Endodermal cell (in vitro differentiated cells): Measurements from ENCODE around the gene ERLIN1. TPM values are rescaled to one million over a fixed set of nuclear protein-coding genes. Genes with fewer than 3 reads are reported as not detected.

ENCODE experiments used
- DNase-seq: peaks from one replicate; pipeline ENCODE4 v3.0.0-alpha.2; 2017
- H3K27ac ChIP-seq: 2 replicates; pipeline ENCODE4 v1.5.1; 2013; ENCODE audit warnings: mild to moderate bottlenecking, low read depth, low read length, moderate library complexity
- H3K27me3 ChIP-seq: 2 replicates; pipeline ENCODE4 v1.6.1; 2013; ENCODE audit warnings: mild to moderate bottlenecking, low read length, moderate library complexity; ENCODE audit not compliant: insufficient read depth, control insufficient read depth, poor library complexity, severe bottlenecking
- H3K36me3 ChIP-seq: 2 replicates; pipeline ENCODE4 v1.7.0; 2013; ENCODE audit warnings: mild to moderate bottlenecking, low read length, moderate library complexity; ENCODE audit not compliant: control insufficient read depth, insufficient read depth
- H3K4me1 ChIP-seq: one replicate; pipeline ENCODE4 v1.7.0; 2013; ENCODE audit warnings: low read length; ENCODE audit not compliant: control insufficient read depth, insufficient read depth
- H3K4me3 ChIP-seq: 2 replicates; pipeline ENCODE4 v1.5.1; 2013; ENCODE audit warnings: mild to moderate bottlenecking, low read length, moderate library complexity
- H3K9ac ChIP-seq: 2 replicates; pipeline ENCODE4 v1.6.1; 2013; ENCODE audit warnings: mild to moderate bottlenecking, low read length, moderate library complexity; ENCODE audit not compliant: poor library complexity, severe bottlenecking; ENCODE audit errors: extremely low read depth
- H3K9me3 ChIP-seq: 2 replicates; pipeline ENCODE4 v1.6.1; 2013; ENCODE audit warnings: mild to moderate bottlenecking, low read length, moderate library complexity; ENCODE audit not compliant: control insufficient read depth
- H3K27ac Mint-ChIP-seq: 2 replicates; pipeline ENCODE4 v1.8.0; 2020; ENCODE audit warnings: mixed read lengths
- H3K27me3 Mint-ChIP-seq: 2 replicates; pipeline ENCODE4 v1.8.0; 2021; ENCODE audit warnings: mild to moderate bottlenecking, mixed read lengths; ENCODE audit not compliant: insufficient read depth
- H3K36me3 Mint-ChIP-seq: 2 replicates; pipeline ENCODE4 v1.8.0; 2020; ENCODE audit warnings: low read depth, mixed read lengths
- H3K4me1 Mint-ChIP-seq: 2 replicates; pipeline ENCODE4 v1.8.0; 2020; ENCODE audit warnings: mixed read lengths
- H3K4me3 Mint-ChIP-seq: 2 replicates; pipeline ENCODE4 v1.8.0; 2020; ENCODE audit warnings: mild to moderate bottlenecking, moderate library complexity, mixed read lengths
- H3K9me3 Mint-ChIP-seq: 2 replicates; pipeline ENCODE4 v1.8.0; 2020; ENCODE audit warnings: mild to moderate bottlenecking, mixed read lengths
- CTCF ChIP-seq: fragments of 200-600 bp; sonication (generic); conservative IDR thresholded peaks from 2 replicates; pipeline ENCODE4 v1.5.0; 2021; ENCODE audit warnings: antibody characterized with exemption, mild to moderate bottlenecking
- WGBS, 2 experiments: methylation state at CpG; one replicate each; pipeline versions ENCODE4 v1.1.5 to v1.1.7; 2013; ENCODE audit warnings: missing lambda C conversion rate in 2 of 2, mixed read lengths in 1 of 2; ENCODE audit not compliant: insufficient coverage in 1 of 2, insufficient read length in 1 of 2; 5-methylcytosine and 5-hydroxymethylcytosine counted together
- total RNA-seq, 2 donors: library from RNA; stranded (reverse); fragmentation: NEBNext Ultra II Directional in 1 of 2; extraction: Animal tissue kit (Norgen Biotek cat#: 25700) in 1 of 2; gene quantifications; 2 replicates in 1 of 2; 3 replicates in 1 of 2; pipeline ENCODE4 v1.2.1, GENCODE V29; 2021

Gene ERLIN1
- total RNA-seq, 2 donors from 2014 or later: 35.0 to 42.6 TPM

DNA sequence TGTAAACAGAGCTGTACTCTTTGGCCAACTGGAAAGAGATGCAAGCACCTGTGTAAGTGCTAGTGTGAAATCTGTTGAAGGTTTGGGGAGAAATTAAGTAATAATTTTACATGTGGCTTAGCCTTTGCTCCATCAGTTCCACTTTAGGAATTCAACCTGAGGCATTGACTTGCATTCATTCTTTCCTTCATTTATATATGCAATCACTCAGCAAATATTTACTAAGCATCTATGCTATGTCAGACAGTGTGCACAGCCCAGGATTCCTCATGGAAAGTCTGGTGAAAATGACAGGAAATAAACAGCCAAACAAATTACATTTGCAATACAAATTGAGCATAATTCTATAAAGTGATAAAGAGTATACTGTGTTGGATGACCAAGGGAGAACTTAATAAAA lies 50.3 kb downstream of the ERLIN1 start:
- DNase-seq: no peak

GRCh38 chr10:100133801-100134200 lies 52.0 kb downstream of the ERLIN1 start:
- H3K9me3 Mint-ChIP-seq: peaks cover 15% of the 10 kb centered on the region
- no peak for TF ChIP-seq CTCF
- Histone ChIP-seq H3K27me3 (no peaks in the 10 kb centered on the region), H3K27ac (no peak overlapping the region), H3K36me3 (no peaks in the 10 kb centered on the region), H3K4me3 (no peak overlapping the region), H3K9me3 (peaks cover 15% of the 10 kb centered on the region), H3K9ac (no peak overlapping the region), H3K4me1 (no peaks in the 10 kb centered on the region)
- H3K4me1 Mint-ChIP-seq: no peaks in the 10 kb centered on the region
- H3K36me3 Mint-ChIP-seq: no peaks in the 10 kb centered on the region
- no peak overlapping the region for H3K27ac Mint-ChIP-seq
- no peak overlapping the region for H3K4me3 Mint-ChIP-seq
- no peaks in the 10 kb centered on the region for H3K27me3 Mint-ChIP-seq
- no peak for DNase-seq
- WGBS, 2 experiments: 97 to 100% methylated on average over 1 of the region's 1 CpG

More for the DNA sequence above, 50.3 kb downstream of the ERLIN1 start:
- Histone ChIP-seq H3K27me3 (peaks cover 7% of the 10 kb centered on the region), H3K4me3 (no peak overlapping the region), H3K9ac (no peak overlapping the region), H3K4me1 (no peaks in the 10 kb centered on the region), H3K27ac (no peak overlapping the region), H3K36me3 (no peaks in the 10 kb centered on the region), H3K9me3 (peaks cover 15% of the 10 kb centered on the region)
- Mint-ChIP-seq H3K36me3 (no peaks in the 10 kb centered on the region), H3K27ac (no peak overlapping the region), H3K27me3 (no peaks in the 10 kb centered on the region), H3K4me3 (no peak overlapping the region), H3K4me1 (no peaks in the 10 kb centered on the region), H3K9me3 (peaks cover 15% of the 10 kb centered on the region)
- TF ChIP-seq CTCF: no peak

DNA sequence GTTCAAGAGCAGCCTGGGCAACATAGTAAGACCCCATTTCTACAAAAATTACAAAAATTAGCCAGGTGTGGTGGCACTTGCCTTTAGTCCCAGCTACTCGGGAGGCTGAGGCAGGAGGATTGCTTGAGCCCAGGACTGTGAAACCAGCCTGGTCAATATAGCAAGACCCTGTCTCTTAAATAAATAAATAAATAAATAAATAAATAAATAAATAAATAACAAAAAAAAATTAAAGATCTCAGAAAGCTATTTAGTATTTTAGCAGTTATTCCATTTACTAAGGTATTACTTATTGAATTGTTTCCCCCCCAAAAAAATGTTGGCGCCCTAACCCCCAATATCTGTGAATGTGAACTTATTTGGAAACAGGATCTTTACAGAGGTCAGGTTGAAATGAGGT lies 53.4 kb downstream of the ERLIN1 start:
- Histone ChIP-seq H3K9ac (no peak overlapping the region), H3K27me3 (no peaks in the 10 kb centered on the region), H3K9me3 (peaks cover 15% of the 10 kb centered on the region), H3K27ac (no peak overlapping the region), H3K4me3 (no peak overlapping the region), H3K36me3 (no peaks in the 10 kb centered on the region), H3K4me1 (no peaks in the 10 kb centered on the region)
- peaks cover 15% of the 10 kb centered on the region for H3K9me3 Mint-ChIP-seq
- H3K27ac Mint-ChIP-seq: no peak overlapping the region
- no peaks in the 10 kb centered on the region for H3K27me3 Mint-ChIP-seq
- no peaks in the 10 kb centered on the region for H3K36me3 Mint-ChIP-seq
- TF ChIP-seq CTCF: no peak
- no peaks in the 10 kb centered on the region for H3K4me1 Mint-ChIP-seq
- DNase-seq: no peak
- 88% methylated on average over 2 of the region's 2 CpGs; no CpG with 5 or more reads in 1 of the 2 experiments for WGBS, 2 experiments
- H3K4me3 Mint-ChIP-seq: no peak overlapping the region
